H9 (cell line): ENCODE data around the gene CDK10. TPM values are rescaled to one million over a fixed set of nuclear protein-coding genes. Genes with fewer than 3 reads are reported as not detected.

ENCODE experiments used
- DNase-seq: peaks from one replicate; pipeline ENCODE4 v3.0.0-alpha.2; 2017
- H2AFZ ChIP-seq: one replicate; pipeline ENCODE4 v1.6.1; 2013; ENCODE audit warnings: mild to moderate bottlenecking, low read length, control low read depth, moderate library complexity
- H2AK5ac ChIP-seq: 2 replicates; pipeline ENCODE4 v1.6.1; 2013; ENCODE audit warnings: low read length, control low read depth, mixed read lengths; ENCODE audit not compliant: insufficient read length
- H2BK120ac ChIP-seq: one replicate; pipeline ENCODE4 v1.6.1; 2013; ENCODE audit warnings: low read depth, mild to moderate bottlenecking, low read length, control low read depth, inconsistent platforms; ENCODE audit not compliant: poor library complexity, severe bottlenecking
- H2BK12ac ChIP-seq: 2 replicates; pipeline ENCODE4 v1.6.1; 2013; ENCODE audit warnings: low read length, control low read depth, mixed read lengths, low read depth; ENCODE audit not compliant: insufficient read length
- H2BK15ac ChIP-seq: 2 replicates; pipeline ENCODE4 v1.6.1; 2013; ENCODE audit warnings: low read depth, low read length, control low read depth
- H2BK20ac ChIP-seq: one replicate; pipeline ENCODE4 v1.6.1; 2013; ENCODE audit warnings: low read depth, mild to moderate bottlenecking, low read length, control low read depth, inconsistent platforms; ENCODE audit not compliant: poor library complexity, severe bottlenecking
- H2BK5ac ChIP-seq: 2 replicates; pipeline ENCODE4 v1.6.1; 2013; ENCODE audit warnings: low read length, control low read depth, mixed read lengths; ENCODE audit not compliant: insufficient read length
- H3K14ac ChIP-seq: 2 replicates; pipeline ENCODE4 v1.6.1; 2013; ENCODE audit warnings: low read length, control low read depth; ENCODE audit not compliant: insufficient read depth
- H3K18ac ChIP-seq: 2 replicates; pipeline ENCODE4 v1.6.1; 2013; ENCODE audit warnings: low read depth, mild to moderate bottlenecking, mixed read lengths, low read length, control low read depth; ENCODE audit not compliant: insufficient read length
- H3K23ac ChIP-seq: 2 replicates; pipeline ENCODE4 v1.6.1; 2013; ENCODE audit warnings: low read length, control low read depth, mixed read lengths, low read depth; ENCODE audit not compliant: insufficient read length
- H3K23me2 ChIP-seq: 2 replicates; pipeline ENCODE4 v1.6.1; 2013; ENCODE audit warnings: low read depth, mild to moderate bottlenecking, mixed read lengths, low read length, control low read depth; ENCODE audit not compliant: insufficient read length, poor library complexity, severe bottlenecking
- H3K27ac ChIP-seq: 2 replicates; pipeline ENCODE4 v1.5.1; 2013; ENCODE audit warnings: low read length, control low read depth, mixed read lengths, low read depth; ENCODE audit not compliant: insufficient read length
- H3K27me3 ChIP-seq: 2 replicates; pipeline ENCODE4 v1.6.1; 2013; ENCODE audit warnings: low read length, control low read depth, inconsistent platforms; ENCODE audit not compliant: insufficient read depth
- H3K4ac ChIP-seq: 2 replicates; pipeline ENCODE4 v1.6.1; 2013; ENCODE audit warnings: low read depth, mild to moderate bottlenecking, control low read depth, inconsistent platforms, low read length, moderate library complexity
- H3K4me1 ChIP-seq: 2 replicates; pipeline ENCODE4 v1.6.1; 2013; ENCODE audit warnings: low read length, control low read depth, inconsistent platforms; ENCODE audit not compliant: insufficient read depth
- H3K4me2 ChIP-seq: 2 replicates; pipeline ENCODE4 v1.6.1; 2013; ENCODE audit warnings: low read length, control low read depth, mixed read lengths; ENCODE audit not compliant: insufficient read length, insufficient read depth
- H3K56ac ChIP-seq: 2 replicates; pipeline ENCODE4 v1.6.1; 2013; ENCODE audit warnings: low read depth, mild to moderate bottlenecking, mixed read lengths, low read length, control low read depth; ENCODE audit not compliant: insufficient read length
- H3K79me1 ChIP-seq: 2 replicates; pipeline ENCODE4 v1.6.1; 2013; ENCODE audit warnings: low read depth, mild to moderate bottlenecking, moderate library complexity, low read length, control low read depth, inconsistent platforms; ENCODE audit not compliant: insufficient read depth, poor library complexity, severe bottlenecking
- H3K79me2 ChIP-seq: 2 replicates; pipeline ENCODE4 v1.6.1; 2013; ENCODE audit warnings: low read length, control low read depth, inconsistent platforms; ENCODE audit not compliant: insufficient read depth
- H3K9ac ChIP-seq: 2 replicates; pipeline ENCODE4 v1.6.1; 2013; ENCODE audit warnings: low read length, control low read depth, mixed read lengths; ENCODE audit not compliant: insufficient read length; ENCODE audit errors: extremely low read depth
- H3K9me3 ChIP-seq: one replicate; pipeline ENCODE4 v1.6.1; 2013; ENCODE audit warnings: low read depth, low read length, inconsistent platforms; ENCODE audit not compliant: control insufficient read depth
- H3T11ph ChIP-seq: one replicate; pipeline ENCODE4 v1.6.1; 2013; ENCODE audit warnings: mild to moderate bottlenecking, low read length, control low read depth, inconsistent platforms
- H4K20me1 ChIP-seq: one replicate; pipeline ENCODE4 v1.6.1; 2013; ENCODE audit not compliant: control insufficient read depth, insufficient read length, insufficient read depth
- H4K5ac ChIP-seq: 2 replicates; pipeline ENCODE4 v1.6.1; 2013; ENCODE audit warnings: low read depth, mild to moderate bottlenecking, mixed read lengths, low read length, control low read depth; ENCODE audit not compliant: insufficient read length
- H4K8ac ChIP-seq: replicated peaks from 2 replicates; pipeline ENCODE4 v1.6.1; 2013; ENCODE audit warnings: low read length, control low read depth, mixed read lengths, low read depth; ENCODE audit not compliant: insufficient read length
- H4K91ac ChIP-seq: 2 replicates; pipeline ENCODE4 v1.6.1; 2013; ENCODE audit warnings: low read depth, mild to moderate bottlenecking, moderate library complexity, mixed read lengths, low read length, control low read depth; ENCODE audit not compliant: insufficient read length
- H3K27ac Mint-ChIP-seq, 3 experiments: 2 replicates in 2 of 3; 3 replicates in 1 of 3; pipeline ENCODE4 v1.8.0; 2020 to 2021; ENCODE audit warnings: mixed read lengths in 3 of 3, mild to moderate bottlenecking in 1 of 3, moderate library complexity in 1 of 3
- H3K27me3 Mint-ChIP-seq: 2 replicates; pipeline ENCODE4 v1.8.0; 2021; ENCODE audit warnings: low read depth, mild to moderate bottlenecking, moderate library complexity, mixed read lengths
- H3K36me3 Mint-ChIP-seq, 3 experiments: 2 replicates in 2 of 3; 3 replicates in 1 of 3; pipeline ENCODE4 v1.8.0; 2020 to 2021; ENCODE audit warnings: low read depth in 3 of 3, mixed read lengths in 3 of 3; ENCODE audit not compliant: insufficient read depth in 1 of 3
- H3K4me1 Mint-ChIP-seq, 2 experiments: 2 replicates each; pipeline ENCODE4 v1.8.0; 2020; ENCODE audit warnings: mixed read lengths in 2 of 2
- H3K4me3 Mint-ChIP-seq, 2 experiments: 2 replicates in 1 of 2; 3 replicates in 1 of 2; pipeline ENCODE4 v1.8.0; 2020 to 2021; ENCODE audit warnings: mild to moderate bottlenecking in 2 of 2, mixed read lengths in 2 of 2, moderate library complexity in 1 of 2
- H3K9me3 Mint-ChIP-seq, 2 experiments: 2 replicates in 1 of 2; 3 replicates in 1 of 2; pipeline ENCODE4 v1.8.0; 2020; ENCODE audit warnings: mild to moderate bottlenecking in 2 of 2, mixed read lengths in 2 of 2, moderate library complexity in 1 of 2
- CTCF ChIP-seq: fragments of 200-600 bp; sonication (generic); conservative IDR thresholded peaks from 3 replicates; pipeline ENCODE4 v1.8.0; 2021; ENCODE audit warnings: antibody characterized with exemption, mild to moderate bottlenecking
- WGBS: extraction: QIAGEN DNeasy Blood & Tissue Kit; methylation state at CpG from one replicate; pipeline ENCODE4 v1.1.7; 2013; ENCODE audit warnings: missing lambda C conversion rate, low lambda C conversion rate, mixed read lengths; ENCODE audit not compliant: insufficient read length; ENCODE audit errors: extremely low coverage; 5-methylcytosine and 5-hydroxymethylcytosine counted together
- total RNA-seq: library from RNA; stranded (reverse); gene quantifications from 2 replicates; pipeline ENCODE4 v1.2.1, GENCODE V29; 2021

CDK10 gene
- total RNA-seq, 1 experiment from 2014 or later: 77.1 TPM

- H3K4me1 Mint-ChIP-seq: peaks cover 9 to 14% of the 10 kb centered on the region in 2 experiments
- no peak overlapping the region for H2BK15ac ChIP-seq
- H3K27me3 ChIP-seq: no peaks in the 10 kb centered on the region
- no peak overlapping the region for H3K27ac ChIP-seq
- no peak overlapping the region for H3K56ac ChIP-seq
- peaks cover 2% of the 10 kb centered on the region; the same call in 1 of the 2 replicates for H3K27me3 Mint-ChIP-seq
- peaks cover 3% of the 10 kb centered on the region; the same call in 1 of the 2 replicates for H3K79me2 ChIP-seq
- no peak for TF ChIP-seq CTCF
- H2AK5ac ChIP-seq: no peak overlapping the region
- H4K91ac ChIP-seq: no peak overlapping the region
- no peak overlapping the region for H2BK120ac ChIP-seq
- H3K23me2 ChIP-seq: peaks cover 7% of the 10 kb centered on the region
- no peaks in the 10 kb centered on the region for H4K20me1 ChIP-seq
- H3K23ac ChIP-seq: no peak overlapping the region
- no peak overlapping the region for H2AFZ ChIP-seq
- H3K4ac ChIP-seq: no peak overlapping the region
- no peak overlapping the region for H3T11ph ChIP-seq
- H4K8ac ChIP-seq: no peak overlapping the region
- no peaks in the 10 kb centered on the region for H3K4me1 ChIP-seq
- H4K5ac ChIP-seq: no peak overlapping the region
- DNase-seq: no peak
- no CpG with 5 or more reads among the region's 7 CpGs for WGBS
- H3K27ac Mint-ChIP-seq: no peak overlapping the region
- no peak overlapping the region for H3K14ac ChIP-seq
- no peak overlapping the region for H3K9ac ChIP-seq
- peaks cover 57 to 68% (median 63%) of the 10 kb centered on the region in 3 experiments for H3K36me3 Mint-ChIP-seq
- no peak overlapping the region; a peak in 2 of 5 replicates for H3K4me3 Mint-ChIP-seq
- H3K79me1 ChIP-seq: peaks cover under 1% of the 10 kb centered on the region
- peaks cover 12 to 20% of the 10 kb centered on the region in 2 experiments; a peak in 4 of 5 replicates for H3K9me3 Mint-ChIP-seq
- no peak overlapping the region for H2BK12ac ChIP-seq
- H3K4me2 ChIP-seq: no peak overlapping the region
- H2BK5ac ChIP-seq: no peak overlapping the region
- no peaks in the 10 kb centered on the region for H3K9me3 ChIP-seq
- no peak overlapping the region for H2BK20ac ChIP-seq
- H3K18ac ChIP-seq: no peak overlapping the region
These were observed 26.3 kb upstream of the CDK10 start for GRCh38 chr16:89660146-89660545.
